Mesenchymal stem cell (in vitro differentiated cells and primary cell): ENCODE results near the gene CEBPG.

Experiments used
- DNase-seq: peaks from one replicate; pipeline ENCODE4 v3.0.0-alpha.2; 2013
- H2AFZ ChIP-seq: one replicate; pipeline ENCODE4 v1.6.1; 2013; ENCODE audit warnings: low read depth, mild to moderate bottlenecking, control low read depth, inconsistent platforms, low read length, moderate library complexity
- H2AK5ac ChIP-seq: 2 replicates; pipeline ENCODE4 v1.6.1; 2013; ENCODE audit warnings: low read length, moderate library complexity, mild to moderate bottlenecking, inconsistent platforms; ENCODE audit not compliant: severe bottlenecking
- H2BK120ac ChIP-seq: one replicate; pipeline ENCODE4 v1.6.1; 2013; ENCODE audit warnings: low read depth, mild to moderate bottlenecking, inconsistent platforms, low read length, moderate library complexity
- H2BK12ac ChIP-seq, 2 experiments: one replicate each; pipeline ENCODE4 v1.6.1; 2013; ENCODE audit warnings: inconsistent platforms in 2 of 2, low read length in 2 of 2, mild to moderate bottlenecking in 2 of 2, moderate library complexity in 2 of 2, control low read depth in 1 of 2
- H2BK15ac ChIP-seq: one replicate; pipeline ENCODE4 v1.6.1; 2013; ENCODE audit warnings: mild to moderate bottlenecking, low read depth, inconsistent platforms; ENCODE audit not compliant: poor library complexity, severe bottlenecking
- H2BK5ac ChIP-seq: 2 replicates; pipeline ENCODE4 v1.6.1; 2013; ENCODE audit warnings: low read depth, mild to moderate bottlenecking, low read length, control low read depth, inconsistent platforms; ENCODE audit not compliant: poor library complexity, severe bottlenecking
- H3K14ac ChIP-seq, 2 experiments: one replicate each; pipeline ENCODE4 v1.6.1; 2013; ENCODE audit warnings: inconsistent platforms in 2 of 2, low read length in 2 of 2, control low read depth in 1 of 2, mild to moderate bottlenecking in 1 of 2, moderate library complexity in 1 of 2
- H3K18ac ChIP-seq, 2 experiments: one replicate each; pipeline ENCODE4 v1.6.1; 2013; ENCODE audit warnings: inconsistent platforms in 2 of 2, low read length in 2 of 2, control low read depth in 1 of 2, low read depth in 1 of 2, mild to moderate bottlenecking in 1 of 2
- H3K23ac ChIP-seq, 2 experiments: one replicate each; pipeline ENCODE4 v1.6.1; 2013; ENCODE audit warnings: inconsistent platforms in 2 of 2, low read length in 2 of 2, mild to moderate bottlenecking in 2 of 2, moderate library complexity in 2 of 2, control low read depth in 1 of 2
- H3K27ac ChIP-seq: 2 replicates; pipeline ENCODE4 v1.5.1; 2013; ENCODE audit warnings: mild to moderate bottlenecking, moderate library complexity, low read length, control low read depth, inconsistent platforms; ENCODE audit not compliant: poor library complexity, severe bottlenecking
- H3K27me3 ChIP-seq, 2 experiments: 2 replicates each; pipeline versions ENCODE4 v1.6.1 to v1.7.0; 2013; ENCODE audit warnings: low read length in 2 of 2, mild to moderate bottlenecking in 2 of 2, moderate library complexity in 2 of 2, control low read depth in 1 of 2, inconsistent platforms in 1 of 2; ENCODE audit not compliant: control insufficient read depth in 1 of 2, insufficient read depth in 1 of 2
- H3K36me3 ChIP-seq, 2 experiments: 2 replicates each; pipeline versions ENCODE4 v1.6.1 to v1.7.0; 2013; ENCODE audit warnings: low read length in 2 of 2, control low read depth in 1 of 2, inconsistent platforms in 1 of 2, low read depth in 1 of 2, mild to moderate bottlenecking in 1 of 2; ENCODE audit not compliant: insufficient read depth in 2 of 2, control insufficient read depth in 1 of 2
- H3K4ac ChIP-seq, 2 experiments: one replicate each; pipeline ENCODE4 v1.6.1; 2013; ENCODE audit warnings: inconsistent platforms in 2 of 2, low read length in 2 of 2, mild to moderate bottlenecking in 2 of 2, moderate library complexity in 2 of 2, control low read depth in 1 of 2, low read depth in 1 of 2
- H3K4me1 ChIP-seq: 2 replicates; pipeline ENCODE4 v1.6.1; 2013; ENCODE audit warnings: low read depth, low read length, control low read depth; ENCODE audit not compliant: control insufficient read depth, insufficient read depth
- H3K4me2 ChIP-seq: 2 replicates; pipeline ENCODE4 v1.6.1; 2013; ENCODE audit warnings: low read length, mild to moderate bottlenecking, inconsistent platforms; ENCODE audit not compliant: poor library complexity, severe bottlenecking
- H3K4me3 ChIP-seq, 2 experiments: 2 replicates each; pipeline versions ENCODE4 v1.5.1 to v1.7.0; 2013; ENCODE audit warnings: low read length in 2 of 2, mild to moderate bottlenecking in 2 of 2, control low read depth in 1 of 2, low read depth in 1 of 2; ENCODE audit not compliant: insufficient read depth in 1 of 2
- H3K79me1 ChIP-seq: replicated peaks from 2 replicates; pipeline ENCODE4 v1.6.1; 2013; ENCODE audit warnings: mild to moderate bottlenecking, control low read depth, low read length, inconsistent platforms; ENCODE audit not compliant: poor library complexity, severe bottlenecking
- H3K9ac ChIP-seq: 2 replicates; pipeline ENCODE4 v1.7.0; 2013; ENCODE audit warnings: mild to moderate bottlenecking, low read length, moderate library complexity
- H3K9me3 ChIP-seq: 2 replicates; pipeline ENCODE4 v1.7.0; 2013; ENCODE audit warnings: mild to moderate bottlenecking, low read length; ENCODE audit not compliant: control insufficient read depth
- H4K8ac ChIP-seq: one replicate; pipeline ENCODE4 v1.6.1; 2013; ENCODE audit warnings: inconsistent platforms, mild to moderate bottlenecking, low read length, moderate library complexity
- H4K91ac ChIP-seq: one replicate; pipeline ENCODE4 v1.6.1; 2013; ENCODE audit warnings: mild to moderate bottlenecking, low read length, inconsistent platforms
- WGBS: methylation state at CpG from one replicate; pipeline ENCODE4 v1.1.7; 2013; ENCODE audit warnings: mixed read lengths; 5-methylcytosine and 5-hydroxymethylcytosine counted together

The CEBPG gene

DNA sequence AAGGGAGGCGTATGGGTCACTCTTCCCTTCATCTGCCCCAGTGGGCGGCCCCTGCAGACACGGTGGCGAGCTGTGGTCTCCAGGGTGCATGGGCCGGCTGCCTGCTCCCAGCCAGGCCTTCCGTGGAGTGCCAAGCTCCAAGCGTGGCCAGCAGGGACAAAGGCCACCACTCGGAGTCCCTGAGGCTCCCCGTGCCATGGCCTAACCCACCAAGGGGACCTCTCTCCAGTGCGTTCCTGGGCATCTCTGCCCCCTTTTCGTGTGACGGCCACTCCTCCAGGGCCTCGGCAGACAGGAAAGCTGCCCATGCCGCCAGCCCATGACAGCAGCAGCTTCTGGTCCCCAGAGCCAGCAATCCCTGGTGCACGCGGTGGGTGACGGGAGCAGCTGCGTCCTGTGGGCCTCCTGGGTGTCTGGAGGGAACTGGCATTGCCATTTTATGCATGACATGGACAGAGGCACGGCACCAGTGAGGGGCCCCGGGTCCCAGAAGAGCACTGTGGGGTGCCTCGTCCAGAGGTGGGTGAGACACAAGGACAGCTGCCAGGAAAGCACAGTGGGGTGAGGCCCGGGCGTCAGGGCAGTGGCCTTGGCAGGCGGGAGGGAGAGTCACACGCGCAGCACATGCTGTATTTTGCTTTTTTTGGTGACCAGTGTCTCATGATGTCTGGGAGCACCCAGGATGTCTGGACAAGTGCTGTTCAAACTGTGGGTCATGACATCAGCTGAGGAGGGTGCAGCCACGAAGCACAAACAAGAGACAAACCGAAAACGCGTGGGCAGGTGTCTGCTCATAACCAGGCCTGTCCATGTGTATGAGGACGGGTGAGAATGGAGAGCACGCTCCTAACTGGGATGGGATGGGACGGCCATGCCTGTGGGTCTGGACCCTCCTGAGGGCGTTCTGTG, 32.3 kb downstream of the CEBPG start:
- peaks cover 0 to 27% of the 10 kb centered on the region in 2 experiments for H3K36me3 ChIP-seq
- no peak overlapping the region for H4K8ac ChIP-seq
- H2BK12ac ChIP-seq, result no peak overlapping the region
- H2AFZ ChIP-seq, result no peak overlapping the region
- H3K79me1 ChIP-seq, result no peaks in the 10 kb centered on the region
- no peak overlapping the region for H4K91ac ChIP-seq
- no peak overlapping the region for H2BK15ac ChIP-seq
- H2AK5ac ChIP-seq, result no peak overlapping the region
- H3K14ac ChIP-seq, result no peak overlapping the region
- peaks cover 8% of the 10 kb centered on the region for H3K4me1 ChIP-seq
- H3K9ac ChIP-seq, result peak overlapping the region; percentile 3
- H3K9me3 ChIP-seq, result no peaks in the 10 kb centered on the region
- DNase-seq, result no peak
- H3K4me2 ChIP-seq, result no peak overlapping the region
- WGBS, result 96% methylated on average over 34 of the region's 34 CpGs
- H3K27ac ChIP-seq, result no peak overlapping the region
- no peaks in the 10 kb centered on the region for H3K27me3 ChIP-seq
- H2BK120ac ChIP-seq, result no peak overlapping the region
- no peak overlapping the region for H3K18ac ChIP-seq
- H3K4ac ChIP-seq, result no peak overlapping the region
- H3K4me3 ChIP-seq, result no peak overlapping the region
- no peak overlapping the region for H2BK5ac ChIP-seq
- no peak overlapping the region for H3K23ac ChIP-seq

DNA sequence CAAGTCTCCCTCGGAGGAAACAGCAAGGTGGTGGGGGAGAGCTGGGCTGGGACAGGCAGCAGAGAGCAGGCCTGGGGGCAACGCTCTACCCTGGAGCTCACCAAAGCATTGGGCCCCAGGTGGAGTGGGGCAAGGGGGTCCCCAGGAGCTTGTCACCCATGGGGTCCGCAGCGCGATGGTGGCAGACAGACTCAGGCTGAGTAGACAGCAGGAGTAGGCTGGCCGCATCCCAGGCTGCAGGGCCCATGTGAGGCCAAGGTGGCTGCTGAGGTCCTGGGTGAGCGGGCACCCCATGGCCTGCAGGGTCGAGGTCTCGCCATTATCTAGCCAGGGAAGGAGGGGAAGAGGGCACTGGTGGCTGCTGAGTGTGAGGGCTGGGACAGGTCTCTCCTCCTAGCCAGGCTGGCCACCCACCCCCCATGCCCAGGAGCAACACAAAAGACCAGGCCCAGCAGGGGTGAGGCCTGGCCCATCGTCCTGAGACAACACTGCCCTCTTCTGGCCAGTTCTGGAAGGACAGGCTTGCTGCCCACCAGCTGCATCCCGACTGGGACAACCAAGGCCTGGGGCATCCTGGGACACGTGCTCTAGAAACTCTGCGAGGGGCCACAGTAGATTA, 33.1 kb downstream of the CEBPG start:
- Histone ChIP-seq H2BK12ac (no peak overlapping the region), H3K14ac (no peak overlapping the region), H2BK5ac (no peak overlapping the region), H3K79me1 (no peaks in the 10 kb centered on the region), H3K23ac (no peak overlapping the region), H2BK15ac (no peak overlapping the region), H3K36me3 (peaks cover 0 to 35% of the 10 kb centered on the region in 2 experiments), H4K91ac (no peak overlapping the region), H3K4me1 (peaks cover 8% of the 10 kb centered on the region), H3K18ac (peak overlapping the region in 1 of 2 experiments; percentile 18), H3K4ac (no peak overlapping the region), H2AK5ac (no peak overlapping the region), H2AFZ (no peak overlapping the region), H3K9me3 (no peaks in the 10 kb centered on the region), H3K4me3 (no peak overlapping the region), H2BK120ac (no peak overlapping the region), H3K9ac (no peak overlapping the region), H3K27ac (no peak overlapping the region), H3K27me3 (no peaks in the 10 kb centered on the region), H4K8ac (no peak overlapping the region), H3K4me2 (no peak overlapping the region)
- 55% methylated on average over 12 of the region's 13 CpGs for WGBS
- DNase-seq, result peak; percentile 59

DNA sequence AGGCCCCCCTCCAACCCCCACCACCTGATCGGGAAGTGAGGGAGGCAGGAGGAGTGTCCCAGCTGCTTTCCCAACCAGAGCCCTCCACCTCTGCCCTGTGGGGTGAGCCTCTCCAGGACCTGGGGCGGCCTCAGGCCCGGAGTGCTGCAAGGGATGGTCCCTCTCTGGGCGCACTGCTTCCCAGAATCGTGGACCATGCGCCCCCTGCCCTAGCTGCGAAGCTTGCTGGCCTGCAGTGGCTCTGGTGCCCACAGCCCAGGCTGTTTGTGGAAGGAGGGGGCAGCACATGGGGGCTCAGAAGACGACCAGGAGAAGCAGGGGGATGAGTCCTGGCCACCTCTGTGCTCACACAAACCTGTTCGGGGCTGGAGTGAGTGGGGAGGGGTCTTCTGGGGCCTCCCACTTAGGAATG, 33.6 kb downstream of the CEBPG start:
- no peak overlapping the region for H3K27ac ChIP-seq
- H3K9ac ChIP-seq, result no peak overlapping the region
- no peak overlapping the region for H2BK12ac ChIP-seq
- no peaks in the 10 kb centered on the region for H3K27me3 ChIP-seq
- H2BK5ac ChIP-seq, result no peak overlapping the region
- no peaks in the 10 kb centered on the region for H3K79me1 ChIP-seq
- peaks cover 8% of the 10 kb centered on the region for H3K4me1 ChIP-seq
- no peak overlapping the region for H3K14ac ChIP-seq
- H3K23ac ChIP-seq, result no peak overlapping the region
- H3K4me2 ChIP-seq, result no peak overlapping the region
- H3K18ac ChIP-seq, result no peak overlapping the region
- H4K91ac ChIP-seq, result no peak overlapping the region
- no peak overlapping the region for H2BK120ac ChIP-seq
- H2AFZ ChIP-seq, result no peak overlapping the region
- H3K4ac ChIP-seq, result no peak overlapping the region
- WGBS, result 58% methylated on average over 9 of the region's 9 CpGs
- H3K9me3 ChIP-seq, result no peaks in the 10 kb centered on the region
- H3K36me3 ChIP-seq, result peaks cover 0 to 38% of the 10 kb centered on the region in 2 experiments
- no peak overlapping the region for H2BK15ac ChIP-seq
- DNase-seq, result no peak
- no peak overlapping the region for H4K8ac ChIP-seq
- H2AK5ac ChIP-seq, result no peak overlapping the region
- H3K4me3 ChIP-seq, result no peak overlapping the region

DNA sequence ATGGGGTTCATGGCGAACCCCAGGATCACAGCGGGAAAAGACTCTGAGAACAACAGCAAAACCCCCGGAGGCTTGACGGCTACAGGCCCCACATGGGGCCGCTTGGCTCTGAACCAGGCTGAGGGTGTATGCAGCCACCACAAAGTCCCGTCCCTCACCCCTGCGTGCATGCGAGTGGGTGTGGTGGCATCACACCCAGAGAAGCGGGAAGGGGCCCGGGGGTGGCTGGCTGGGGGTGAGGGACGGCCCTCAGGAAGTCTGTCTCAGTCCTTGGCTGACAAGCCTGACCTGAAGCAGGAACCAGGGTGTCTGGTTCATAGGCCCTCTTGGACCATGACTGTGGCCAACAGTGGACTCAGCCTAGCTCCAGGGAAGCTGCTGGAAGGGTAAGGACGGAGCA, 34.2 kb downstream of the CEBPG start:
- Histone ChIP-seq H3K79me1 (no peaks in the 10 kb centered on the region), H3K9me3 (no peaks in the 10 kb centered on the region), H4K91ac (no peak overlapping the region), H2BK12ac (no peak overlapping the region), H2AK5ac (no peak overlapping the region), H2AFZ (no peak overlapping the region), H3K27me3 (no peaks in the 10 kb centered on the region), H3K9ac (no peak overlapping the region), H3K4ac (no peak overlapping the region), H3K23ac (no peak overlapping the region), H3K36me3 (peaks cover 0 to 38% of the 10 kb centered on the region in 2 experiments), H3K4me3 (no peak overlapping the region), H2BK15ac (no peak overlapping the region), H2BK120ac (no peak overlapping the region), H3K14ac (no peak overlapping the region), H3K27ac (no peak overlapping the region), H2BK5ac (no peak overlapping the region), H3K18ac (no peak overlapping the region), H4K8ac (no peak overlapping the region), H3K4me1 (peaks cover 8% of the 10 kb centered on the region), H3K4me2 (no peak overlapping the region)
- 92% methylated on average over 12 of the region's 12 CpGs for WGBS
- DNase-seq, result no peak
